Endothelial cell of umbilical vein (primary cell): ENCODE measurements around the gene SLC18A3. TPM values are rescaled to one million over a fixed set of nuclear protein-coding genes. Genes with fewer than 3 reads are reported as not detected.
A peak's percentile ranks its signal among the peaks of the same experiment; 100 is the strongest.

ENCODE experiments used
- BruUV-seq: library from RNA; stranded (reverse); fragments of 400-500 nt; replicated peaks from 2 replicates; lab custom pipeline; 2021; lab: Mats Ljungman, UMichigan
- CTCF ChIA-PET: fragments of 300-600, 350-600 bp; sonication (Branson Sonifier 250); formaldehyde crosslinking; loops from one replicate; lab custom pipeline; 2021; ENCODE audit warnings: antibody characterized with exemption, inconsistent platforms; lab: Charles Lee
- POLR2A ChIA-PET: fragments of 300-600, 350-600 bp; sonication (Branson Sonifier 250); formaldehyde crosslinking; loops from one replicate; lab custom pipeline; 2021; ENCODE audit warnings: antibody characterized with exemption, inconsistent platforms; lab: Charles Lee
- DNase-seq: peaks from one replicate; pipeline ENCODE4 v3.0.0-alpha.2; 2011; ENCODE audit warnings: low read depth, low spot score
- FAIRE-seq: peaks from 2 replicates; lab custom pipeline; 2011; peaks lifted over from hg19 to GRCh38; lab: Jason Lieb, UNC
- H2AFZ ChIP-seq: 2 replicates; pipeline ENCODE4 v1.6.0; 2012; ENCODE audit warnings: low read depth, low read length, control low read depth, inconsistent platforms
- H3K27ac ChIP-seq: 2 replicates; pipeline ENCODE4 v1.5.1; 2011; ENCODE audit warnings: low read depth, mild to moderate bottlenecking, control low read depth, low read length, moderate library complexity; ENCODE audit not compliant: insufficient read depth
- H3K27me3 ChIP-seq, 2 experiments: 2 replicates each; pipeline versions ENCODE4 v1.6.0 to v1.6.1; 2011; ENCODE audit warnings: low read length in 2 of 2, mixed read lengths in 1 of 2; ENCODE audit not compliant: control insufficient read depth in 2 of 2, insufficient read depth in 2 of 2
- H3K36me3 ChIP-seq, 2 experiments: 2 replicates in 1 of 2; 3 replicates in 1 of 2; pipeline ENCODE4 v1.5.1; 2011; ENCODE audit warnings: low read length in 2 of 2, mild to moderate bottlenecking in 1 of 2, moderate library complexity in 1 of 2; ENCODE audit not compliant: control insufficient read depth in 2 of 2, insufficient read depth in 2 of 2; ENCODE audit errors: extremely low read depth in 1 of 2
- H3K4me1 ChIP-seq: 3 replicates; pipeline ENCODE4 v1.5.1; 2011; ENCODE audit warnings: mild to moderate bottlenecking, low read length; ENCODE audit not compliant: control insufficient read depth, insufficient read depth; ENCODE audit errors: extremely low read depth
- H3K4me2 ChIP-seq: 2 replicates; pipeline ENCODE4 v1.6.1; 2011; ENCODE audit warnings: low read length, control low read depth, mixed read lengths; ENCODE audit not compliant: insufficient read depth
- H3K4me3 ChIP-seq, 3 experiments: fragments of 200-600 bp in 1 of 3; sonication (generic), shearing (Covaris generic) in 1 of 3; replicated peaks in 1 of 3; 2 replicates each; pipeline ENCODE4 v1.5.1; 2011 to 2016; ENCODE audit warnings: control low read depth in 3 of 3, low read length in 3 of 3, mild to moderate bottlenecking in 2 of 3, inconsistent platforms in 1 of 3, low read depth in 1 of 3, moderate library complexity in 1 of 3; ENCODE audit not compliant: insufficient read depth in 1 of 3
- H3K79me2 ChIP-seq: 2 replicates; pipeline ENCODE4 v1.6.0; 2012; ENCODE audit warnings: low read length, inconsistent platforms; ENCODE audit not compliant: control insufficient read depth, insufficient read depth
- H3K9ac ChIP-seq: replicated peaks from 2 replicates; pipeline ENCODE3; 2011; ENCODE audit warnings: low read length, control low read depth; ENCODE audit not compliant: insufficient read depth; ENCODE audit errors: extremely low read depth
- H3K9me1 ChIP-seq: replicated peaks from 3 replicates; pipeline ENCODE4 v1.6.0; 2011; ENCODE audit warnings: mild to moderate bottlenecking, low read length; ENCODE audit not compliant: control insufficient read depth, insufficient read depth; ENCODE audit errors: extremely low read depth
- H3K9me3 ChIP-seq: replicated peaks from 2 replicates; pipeline ENCODE4 v1.5.1; 2012; ENCODE audit warnings: low read length, inconsistent platforms; ENCODE audit not compliant: control insufficient read depth, insufficient read depth
- H4K20me1 ChIP-seq: replicated peaks from 2 replicates; pipeline ENCODE3; 2011; ENCODE audit warnings: mild to moderate bottlenecking, low read length; ENCODE audit not compliant: control insufficient read depth, insufficient read depth; ENCODE audit errors: extremely low read depth
- EZH2 ChIP-seq: IDR thresholded peaks from 2 replicates; pipeline ENCODE4 v1.6.1; 2012; ENCODE audit warnings: borderline replicate concordance, low read depth, mild to moderate bottlenecking, moderate library complexity, low read length, inconsistent platforms; ENCODE audit not compliant: severe bottlenecking
- FOS ChIP-seq: IDR thresholded peaks from 2 replicates; pipeline ENCODE4 v1.6.1; 2011; ENCODE audit warnings: mild to moderate bottlenecking, low read length, moderate library complexity, borderline replicate concordance; ENCODE audit not compliant: insufficient read depth
- JUN ChIP-seq: IDR thresholded peaks from 2 replicates; pipeline ENCODE4 v1.6.1; 2011; ENCODE audit warnings: borderline replicate concordance, low read depth; ENCODE audit not compliant: insufficient read length, insufficient read depth
- MYC ChIP-seq: IDR thresholded peaks from one replicate; pipeline ENCODE4 v1.6.1; 2011; ENCODE audit warnings: mild to moderate bottlenecking, low read depth, low read length
- POLR2A ChIP-seq: IDR thresholded peaks from 2 replicates; pipeline ENCODE4 v1.6.1; 2012; ENCODE audit warnings: low read depth, mild to moderate bottlenecking, control low read depth, low read length
- POLR2AphosphoS5 ChIP-seq: IDR thresholded peaks from 2 replicates; pipeline ENCODE4 v1.6.1; 2012; ENCODE audit warnings: low read depth, mild to moderate bottlenecking, control low read depth, low read length, moderate library complexity; ENCODE audit not compliant: insufficient read depth
- dilution Hi-C: fragments of 300-500 bp; cut with MboI; formaldehyde crosslinking; loops from one replicate; pipeline ENCODE4 v1.15.0; 2019; ENCODE audit warnings: low sequenced_read_pairs; ENCODE audit not compliant: extremely low pct_ligation_motif_present
- intact Hi-C: fragments of 100-400 bp; cut with micrococcal nuclease; formaldehyde crosslinking; loops from one replicate; pipeline ENCODE4 v1.10.0; 2022
- polyA plus RNA-seq, 4 experiments: library from polyadenylated mRNA; depleted of rRNA in 3 of 4; stranded (reverse) in 3 of 4; unstranded in 1 of 4; fragments of >200 nt; gene quantifications; 2 replicates each; pipeline versions ENCODE4 v1.2.1 to v1.2.3, GENCODE V29; 2011 to 2012; ENCODE audit warnings: missing spikeins in 1 of 4
- total RNA-seq: library from RNA; stranded (reverse); gene quantifications from 2 replicates; pipeline ENCODE4 v1.2.3, GENCODE V29; 2021
- TF ChIP-seq, protein P1 (sequence below), 2 donors: IDR thresholded peaks; 1 replicate in 1 of 2; 2 replicates in 1 of 2; pipeline ENCODE4 v1.5.1; 2011; ENCODE audit warnings: low read length in 2 of 2, mild to moderate bottlenecking in 2 of 2, moderate library complexity in 2 of 2, control low read depth in 1 of 2, inconsistent platforms in 1 of 2, low read depth in 1 of 2; ENCODE audit not compliant: insufficient read depth in 1 of 2; ENCODE audit errors: extremely low read depth in 1 of 2

Gene SLC18A3
- total and polyA plus RNA-seq, 2 donors (not counting 3 experiments of a cell fraction or from before 2014, with no cell fraction given) = not detected

DNA sequence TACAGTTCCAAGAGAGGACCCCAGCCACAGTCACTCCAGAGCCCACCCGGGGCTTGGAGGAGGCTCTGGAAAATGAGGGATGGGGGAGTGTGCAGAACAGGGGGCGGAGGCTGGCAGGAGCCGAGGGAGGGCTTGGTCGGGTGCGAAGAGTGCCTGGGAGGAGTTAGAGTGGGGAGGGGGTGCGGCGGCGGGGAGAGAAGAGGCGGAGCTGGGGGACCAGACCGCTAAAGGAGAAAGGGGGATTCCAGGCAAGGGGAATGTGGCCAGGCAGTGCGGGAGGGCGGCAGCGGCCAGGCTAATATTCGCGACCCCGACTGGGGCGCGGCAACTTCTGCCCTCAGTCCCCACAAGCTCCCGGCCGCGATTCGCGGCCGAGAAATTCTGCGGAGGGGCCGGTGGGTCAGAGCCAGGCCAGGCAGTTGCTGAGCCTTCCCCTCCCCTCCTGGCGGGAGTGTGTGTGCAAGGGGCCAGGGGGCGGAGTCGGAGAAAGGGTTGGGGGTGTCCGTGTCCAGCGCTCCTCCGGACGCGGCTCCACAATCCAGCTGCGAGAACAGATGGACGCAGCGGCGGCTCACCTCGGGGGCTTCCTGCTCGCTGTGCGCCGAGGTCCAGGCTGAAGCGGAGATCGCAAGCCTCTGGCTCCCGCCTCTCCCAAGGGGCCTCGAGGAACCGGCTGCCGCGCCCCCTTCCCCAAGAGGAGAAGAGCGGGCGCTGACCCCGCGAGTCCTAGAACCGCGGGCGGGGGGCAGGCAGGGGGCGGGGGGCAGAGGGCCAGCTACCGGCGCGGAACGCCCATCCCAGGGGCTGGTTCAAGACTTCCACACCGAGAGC, 612 bp upstream of the SLC18A3 start:
- TF ChIP-seq, protein P1, sequence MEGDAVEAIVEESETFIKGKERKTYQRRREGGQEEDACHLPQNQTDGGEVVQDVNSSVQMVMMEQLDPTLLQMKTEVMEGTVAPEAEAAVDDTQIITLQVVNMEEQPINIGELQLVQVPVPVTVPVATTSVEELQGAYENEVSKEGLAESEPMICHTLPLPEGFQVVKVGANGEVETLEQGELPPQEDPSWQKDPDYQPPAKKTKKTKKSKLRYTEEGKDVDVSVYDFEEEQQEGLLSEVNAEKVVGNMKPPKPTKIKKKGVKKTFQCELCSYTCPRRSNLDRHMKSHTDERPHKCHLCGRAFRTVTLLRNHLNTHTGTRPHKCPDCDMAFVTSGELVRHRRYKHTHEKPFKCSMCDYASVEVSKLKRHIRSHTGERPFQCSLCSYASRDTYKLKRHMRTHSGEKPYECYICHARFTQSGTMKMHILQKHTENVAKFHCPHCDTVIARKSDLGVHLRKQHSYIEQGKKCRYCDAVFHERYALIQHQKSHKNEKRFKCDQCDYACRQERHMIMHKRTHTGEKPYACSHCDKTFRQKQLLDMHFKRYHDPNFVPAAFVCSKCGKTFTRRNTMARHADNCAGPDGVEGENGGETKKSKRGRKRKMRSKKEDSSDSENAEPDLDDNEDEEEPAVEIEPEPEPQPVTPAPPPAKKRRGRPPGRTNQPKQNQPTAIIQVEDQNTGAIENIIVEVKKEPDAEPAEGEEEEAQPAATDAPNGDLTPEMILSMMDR (IDR thresholded peaks at IDR 0.05; ENCODE audit: extremely low read depth in 1 of 2, insufficient read depth in 1 of 2, low read depth in 1 of 2, low read length in 2 of 2) = no peak
- TF ChIP-seq POLR2A (no peak), JUN (no peak), MYC (no peak), EZH2 (peak; percentile 80), POLR2AphosphoS5 (no peak), FOS (no peak)
- ChIA-PET CTCF (interaction anchor here (0.9 to 2.1 kb wide), 2 partner anchors 9 to 17 kb away, joined by 3 to 8 read pairs; no protein-coding TSS in a partner anchor), POLR2A (no interaction called here)
- no peak overlapping the region for H3K4me2 ChIP-seq
- FAIRE-seq (no peak), DNase-seq (no peak)
- no peaks in the 10 kb centered on the region for H3K79me2 ChIP-seq
- no peak overlapping the region for H3K9ac ChIP-seq
- H3K27ac ChIP-seq = no peak overlapping the region
- H3K4me3 ChIP-seq = no peak overlapping the region
- H3K9me1 ChIP-seq = no peaks in the 10 kb centered on the region
- dilution Hi-C loops = no loop called here
- BruUV-seq = no TSS peak
- H3K4me1 ChIP-seq = no peaks in the 10 kb centered on the region
- no peak overlapping the region for H2AFZ ChIP-seq
- H3K36me3 ChIP-seq = no peaks in the 10 kb centered on the region
- H3K9me3 ChIP-seq = no peaks in the 10 kb centered on the region
- H3K27me3 ChIP-seq = peaks cover 62 to 69% of the 10 kb centered on the region in 2 experiments
- H4K20me1 ChIP-seq = no peaks in the 10 kb centered on the region
- intact Hi-C loops = no loop called here
